K562 (cell line): Measurements from ENCODE around the gene CRAMP1. TPM values are rescaled to one million over a fixed set of nuclear protein-coding genes. Genes with fewer than 3 reads are reported as not detected.

ENCODE experiments used
- TBL1XR1 ChIP-seq, 2 experiments: IDR thresholded peaks; 2 replicates each; pipeline ENCODE4 v1.6.1; 2012; ENCODE audit warnings: improper control_type of control experiment in 2 of 2, low read length in 2 of 2, mild to moderate bottlenecking in 1 of 2
- ZEB2 ChIP-seq: fragments of 450-650 bp; IDR thresholded peaks from 2 replicates; pipeline ENCODE4 v1.6.1; 2016
- ZNF224 ChIP-seq: sonication (generic); formaldehyde crosslinking; IDR thresholded peaks from 2 replicates; pipeline ENCODE4 v1.8.0; 2022; ENCODE audit warnings: mild to moderate bottlenecking, missing genetic modification reagents
- ZNF609 ChIP-seq: sonication (generic); formaldehyde crosslinking; IDR thresholded peaks from 2 replicates; pipeline ENCODE4 v1.8.1; 2023; ENCODE audit warnings: missing genetic modification reagents, mild to moderate bottlenecking, borderline replicate concordance
- polyA plus RNA-seq, 8 experiments: library from polyadenylated mRNA; depleted of rRNA in 4 of 8; stranded (reverse) in 5 of 8; unstranded in 3 of 8; fragments of >200 nt; fragmentation: Nextera tagmentation in 2 of 8; fragmentation: Illumina TruSeq in 1 of 8; extraction: Ambion mirVana in 2 of 8; extraction: Trizol in 1 of 8; gene quantifications; 2 replicates each; pipeline versions ENCODE4 v1.2.1 to v1.2.3, GENCODE V29; 2011 to 2014; ENCODE audit warnings: inconsistent platforms in 1 of 8, missing spikeins in 1 of 8
- total RNA-seq, 7 experiments: library from RNA; depleted of rRNA in 6 of 7; stranded (reverse); fragments of >200 nt in 6 of 7; fragmentation: Illumina TruSeq in 2 of 7; extraction: Trizol in 2 of 7; gene quantifications; 2 replicates each; pipeline versions ENCODE4 v1.2.1 to v1.2.3, GENCODE V29; 2011 to 2021; ENCODE audit warnings: low replicate concordance in 1 of 7
- TF ChIP-seq, protein P1 (sequence below): fragments of 450-650 bp; formaldehyde crosslinking; IDR thresholded peaks from 2 replicates; pipeline ENCODE4 v1.4.0; 2022; ENCODE audit warnings: missing genetic modification characterization
- TF ChIP-seq, protein P2 (sequence below): sonication (generic); formaldehyde crosslinking; IDR thresholded peaks from 2 replicates; pipeline ENCODE4 v1.8.1; 2022; ENCODE audit warnings: missing genetic modification reagents
- TF ChIP-seq, protein P3 (sequence below): IDR thresholded peaks from 2 replicates; pipeline ENCODE4 v1.6.1; 2014; ENCODE audit warnings: antibody characterized with exemption
- TF ChIP-seq, protein P4 (sequence below): sonication (generic); formaldehyde crosslinking; IDR thresholded peaks from 2 replicates; pipeline ENCODE4 v1.8.0; 2022; ENCODE audit warnings: mild to moderate bottlenecking, missing genetic modification reagents
- TF ChIP-seq, protein P5 (sequence below): sonication (generic); formaldehyde crosslinking; IDR thresholded peaks from 2 replicates; pipeline ENCODE4 v1.8.0; 2022; ENCODE audit warnings: mild to moderate bottlenecking, missing genetic modification reagents

Gene CRAMP1
- total and polyA plus RNA-seq, 9 of the 15 experiments (the other 6 are each of a cell fraction or from before 2014, with no cell fraction given) = 0.52 to 20.8 (median 7.5) TPM

DNA sequence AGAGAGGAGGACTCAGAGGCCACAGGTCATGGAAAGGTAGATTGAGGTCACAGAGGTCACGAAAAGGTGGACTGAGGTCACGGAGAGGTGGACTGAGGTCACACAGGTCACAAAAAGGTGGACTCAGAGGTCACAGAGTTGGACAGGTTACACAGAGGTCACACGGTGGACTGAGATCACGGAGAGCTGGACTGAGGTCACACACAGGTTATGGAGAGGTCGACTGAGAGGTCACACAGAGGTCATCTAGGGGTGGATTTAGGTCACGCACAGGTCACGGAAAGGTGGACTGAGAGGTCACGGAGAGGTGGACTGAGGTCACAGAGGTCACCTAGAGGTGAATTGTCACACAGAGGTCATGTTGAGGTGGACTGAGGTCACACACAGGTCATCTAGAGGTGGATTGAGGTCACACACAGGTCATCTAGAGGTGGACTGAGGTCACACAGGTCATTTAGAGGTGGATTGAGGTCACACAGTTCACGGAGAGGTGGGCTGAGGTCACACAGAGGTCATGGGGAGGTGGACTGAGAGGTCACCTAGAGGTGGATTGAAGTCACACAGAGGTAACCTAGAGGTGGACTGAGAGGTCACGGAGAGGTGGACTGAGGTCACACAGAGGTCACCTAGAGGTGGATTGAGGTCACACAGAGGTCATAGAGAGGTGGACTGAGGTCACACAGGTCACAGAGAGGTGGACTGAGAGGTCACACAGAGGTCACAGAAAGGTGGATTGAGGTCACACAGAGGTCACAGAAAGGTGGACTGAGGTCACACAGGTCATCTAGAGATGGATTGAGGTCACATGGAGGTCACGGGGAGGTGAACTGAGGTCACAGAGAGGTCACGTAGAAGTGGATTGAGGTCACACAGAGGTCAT, 39.2 kb downstream of the CRAMP1 start (continued):
- TF ChIP-seq ZNF609 (CRISPR knock-in tag) (peak; percentile 58; the same call in 1 of the 2 replicates), ZNF224 (CRISPR knock-in tag) (no peak), TBL1XR1 (IDR thresholded peaks at IDR 0.05; ENCODE audit: low read length in 2 of 2) (no peak), ZEB2 (0 out of 2 replicates have a peak, but pooled peaks have one; percentile 23)
- TF ChIP-seq, protein P1, sequence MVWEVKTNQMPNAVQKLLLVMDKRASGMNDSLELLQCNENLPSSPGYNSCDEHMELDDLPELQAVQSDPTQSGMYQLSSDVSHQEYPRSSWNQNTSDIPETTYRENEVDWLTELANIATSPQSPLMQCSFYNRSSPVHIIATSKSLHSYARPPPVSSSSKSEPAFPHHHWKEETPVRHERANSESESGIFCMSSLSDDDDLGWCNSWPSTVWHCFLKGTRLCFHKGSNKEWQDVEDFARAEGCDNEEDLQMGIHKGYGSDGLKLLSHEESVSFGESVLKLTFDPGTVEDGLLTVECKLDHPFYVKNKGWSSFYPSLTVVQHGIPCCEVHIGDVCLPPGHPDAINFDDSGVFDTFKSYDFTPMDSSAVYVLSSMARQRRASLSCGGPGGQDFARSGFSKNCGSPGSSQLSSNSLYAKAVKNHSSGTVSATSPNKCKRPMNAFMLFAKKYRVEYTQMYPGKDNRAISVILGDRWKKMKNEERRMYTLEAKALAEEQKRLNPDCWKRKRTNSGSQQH = 0 out of 2 replicates have a peak, but pooled peaks have one; percentile 25
- TF ChIP-seq, protein P2, sequence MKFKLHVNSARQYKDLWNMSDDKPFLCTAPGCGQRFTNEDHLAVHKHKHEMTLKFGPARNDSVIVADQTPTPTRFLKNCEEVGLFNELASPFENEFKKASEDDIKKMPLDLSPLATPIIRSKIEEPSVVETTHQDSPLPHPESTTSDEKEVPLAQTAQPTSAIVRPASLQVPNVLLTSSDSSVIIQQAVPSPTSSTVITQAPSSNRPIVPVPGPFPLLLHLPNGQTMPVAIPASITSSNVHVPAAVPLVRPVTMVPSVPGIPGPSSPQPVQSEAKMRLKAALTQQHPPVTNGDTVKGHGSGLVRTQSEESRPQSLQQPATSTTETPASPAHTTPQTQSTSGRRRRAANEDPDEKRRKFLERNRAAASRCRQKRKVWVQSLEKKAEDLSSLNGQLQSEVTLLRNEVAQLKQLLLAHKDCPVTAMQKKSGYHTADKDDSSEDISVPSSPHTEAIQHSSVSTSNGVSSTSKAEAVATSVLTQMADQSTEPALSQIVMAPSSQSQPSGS (CRISPR knock-in tag) = peak; percentile 35; the same call in 1 of the 2 replicates
- TF ChIP-seq, protein P3, sequence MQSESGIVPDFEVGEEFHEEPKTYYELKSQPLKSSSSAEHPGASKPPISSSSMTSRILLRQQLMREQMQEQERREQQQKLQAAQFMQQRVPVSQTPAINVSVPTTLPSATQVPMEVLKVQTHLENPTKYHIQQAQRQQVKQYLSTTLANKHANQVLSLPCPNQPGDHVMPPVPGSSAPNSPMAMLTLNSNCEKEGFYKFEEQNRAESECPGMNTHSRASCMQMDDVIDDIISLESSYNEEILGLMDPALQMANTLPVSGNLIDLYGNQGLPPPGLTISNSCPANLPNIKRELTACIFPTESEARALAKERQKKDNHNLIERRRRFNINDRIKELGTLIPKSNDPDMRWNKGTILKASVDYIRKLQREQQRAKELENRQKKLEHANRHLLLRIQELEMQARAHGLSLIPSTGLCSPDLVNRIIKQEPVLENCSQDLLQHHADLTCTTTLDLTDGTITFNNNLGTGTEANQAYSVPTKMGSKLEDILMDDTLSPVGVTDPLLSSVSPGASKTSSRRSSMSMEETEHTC = no peak
- TF ChIP-seq, protein P4, sequence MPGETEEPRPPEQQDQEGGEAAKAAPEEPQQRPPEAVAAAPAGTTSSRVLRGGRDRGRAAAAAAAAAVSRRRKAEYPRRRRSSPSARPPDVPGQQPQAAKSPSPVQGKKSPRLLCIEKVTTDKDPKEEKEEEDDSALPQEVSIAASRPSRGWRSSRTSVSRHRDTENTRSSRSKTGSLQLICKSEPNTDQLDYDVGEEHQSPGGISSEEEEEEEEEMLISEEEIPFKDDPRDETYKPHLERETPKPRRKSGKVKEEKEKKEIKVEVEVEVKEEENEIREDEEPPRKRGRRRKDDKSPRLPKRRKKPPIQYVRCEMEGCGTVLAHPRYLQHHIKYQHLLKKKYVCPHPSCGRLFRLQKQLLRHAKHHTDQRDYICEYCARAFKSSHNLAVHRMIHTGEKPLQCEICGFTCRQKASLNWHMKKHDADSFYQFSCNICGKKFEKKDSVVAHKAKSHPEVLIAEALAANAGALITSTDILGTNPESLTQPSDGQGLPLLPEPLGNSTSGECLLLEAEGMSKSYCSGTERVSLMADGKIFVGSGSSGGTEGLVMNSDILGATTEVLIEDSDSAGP (CRISPR knock-in tag) = 0 out of 2 replicates have a peak, but pooled peaks have one; percentile 44
- TF ChIP-seq, protein P5, sequence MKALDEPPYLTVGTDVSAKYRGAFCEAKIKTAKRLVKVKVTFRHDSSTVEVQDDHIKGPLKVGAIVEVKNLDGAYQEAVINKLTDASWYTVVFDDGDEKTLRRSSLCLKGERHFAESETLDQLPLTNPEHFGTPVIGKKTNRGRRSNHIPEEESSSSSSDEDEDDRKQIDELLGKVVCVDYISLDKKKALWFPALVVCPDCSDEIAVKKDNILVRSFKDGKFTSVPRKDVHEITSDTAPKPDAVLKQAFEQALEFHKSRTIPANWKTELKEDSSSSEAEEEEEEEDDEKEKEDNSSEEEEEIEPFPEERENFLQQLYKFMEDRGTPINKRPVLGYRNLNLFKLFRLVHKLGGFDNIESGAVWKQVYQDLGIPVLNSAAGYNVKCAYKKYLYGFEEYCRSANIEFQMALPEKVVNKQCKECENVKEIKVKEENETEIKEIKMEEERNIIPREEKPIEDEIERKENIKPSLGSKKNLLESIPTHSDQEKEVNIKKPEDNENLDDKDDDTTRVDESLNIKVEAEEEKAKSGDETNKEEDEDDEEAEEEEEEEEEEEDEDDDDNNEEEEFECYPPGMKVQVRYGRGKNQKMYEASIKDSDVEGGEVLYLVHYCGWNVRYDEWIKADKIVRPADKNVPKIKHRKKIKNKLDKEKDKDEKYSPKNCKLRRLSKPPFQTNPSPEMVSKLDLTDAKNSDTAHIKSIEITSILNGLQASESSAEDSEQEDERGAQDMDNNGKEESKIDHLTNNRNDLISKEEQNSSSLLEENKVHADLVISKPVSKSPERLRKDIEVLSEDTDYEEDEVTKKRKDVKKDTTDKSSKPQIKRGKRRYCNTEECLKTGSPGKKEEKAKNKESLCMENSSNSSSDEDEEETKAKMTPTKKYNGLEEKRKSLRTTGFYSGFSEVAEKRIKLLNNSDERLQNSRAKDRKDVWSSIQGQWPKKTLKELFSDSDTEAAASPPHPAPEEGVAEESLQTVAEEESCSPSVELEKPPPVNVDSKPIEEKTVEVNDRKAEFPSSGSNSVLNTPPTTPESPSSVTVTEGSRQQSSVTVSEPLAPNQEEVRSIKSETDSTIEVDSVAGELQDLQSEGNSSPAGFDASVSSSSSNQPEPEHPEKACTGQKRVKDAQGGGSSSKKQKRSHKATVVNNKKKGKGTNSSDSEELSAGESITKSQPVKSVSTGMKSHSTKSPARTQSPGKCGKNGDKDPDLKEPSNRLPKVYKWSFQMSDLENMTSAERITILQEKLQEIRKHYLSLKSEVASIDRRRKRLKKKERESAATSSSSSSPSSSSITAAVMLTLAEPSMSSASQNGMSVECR = peak; percentile 38; the same call in 1 of the 2 replicates
